Central memory CD4-positive, alpha-beta T cell (primary cell): ENCODE data around the gene DCTN2.
"Not testable (repeated sequence)": the region's sequence is repeated elsewhere in the genome, so short reads cannot be mapped to it uniquely, and the experiment has no call there.

ENCODE experiments used
- DNase-seq: peaks from one replicate; pipeline ENCODE4 v3.0.0; 2022

DCTN2 gene

GRCh38 chr12:57513677-57514076, 33.3 kb downstream of the DCTN2 start:
- not testable (repeated sequence) for DNase-seq

DNA sequence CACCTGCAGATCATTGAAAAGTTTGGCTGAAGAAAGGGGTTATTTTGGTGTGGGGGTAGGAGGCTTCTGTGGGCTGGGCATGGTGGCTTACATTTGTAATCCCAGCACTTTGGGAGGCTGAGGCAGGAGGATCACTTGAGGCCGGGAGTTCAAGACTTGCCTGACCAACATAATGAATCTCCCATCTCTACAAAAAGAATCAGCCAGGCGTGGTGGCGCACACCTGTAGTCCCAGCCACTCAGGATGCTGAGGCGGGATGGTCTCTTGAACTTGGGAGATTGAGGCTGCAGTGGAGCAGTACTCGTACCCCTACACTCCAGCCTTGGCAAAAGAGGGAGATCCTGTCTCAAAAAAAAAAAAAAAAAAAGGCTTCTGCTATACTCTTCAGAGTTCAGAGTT, 33.7 kb downstream of the DCTN2 start:
- DNase-seq, result no peak

DNA sequence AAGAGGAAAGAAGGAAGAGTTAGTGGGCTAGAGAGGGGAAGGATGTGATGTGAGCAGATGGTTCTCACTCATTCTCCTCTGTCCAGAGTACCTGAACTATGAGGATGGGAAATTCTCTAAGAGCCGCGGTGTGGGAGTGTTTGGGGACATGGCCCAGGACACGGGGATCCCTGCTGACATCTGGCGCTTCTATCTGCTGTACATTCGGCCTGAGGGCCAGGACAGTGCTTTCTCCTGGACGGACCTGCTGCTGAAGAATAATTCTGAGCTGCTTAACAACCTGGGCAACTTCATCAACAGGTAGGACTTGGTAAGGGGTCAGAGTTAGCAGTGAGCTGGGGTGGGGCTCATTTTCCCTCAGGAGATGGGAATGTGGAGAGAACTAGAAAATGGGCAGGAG, 34.3 kb downstream of the DCTN2 start:
- DNase-seq, result no peak

- DNase-seq, result no peak
Measured at GRCh38 chr12:57511588-57512325, 35.2 kb downstream of the DCTN2 start.

DNA sequence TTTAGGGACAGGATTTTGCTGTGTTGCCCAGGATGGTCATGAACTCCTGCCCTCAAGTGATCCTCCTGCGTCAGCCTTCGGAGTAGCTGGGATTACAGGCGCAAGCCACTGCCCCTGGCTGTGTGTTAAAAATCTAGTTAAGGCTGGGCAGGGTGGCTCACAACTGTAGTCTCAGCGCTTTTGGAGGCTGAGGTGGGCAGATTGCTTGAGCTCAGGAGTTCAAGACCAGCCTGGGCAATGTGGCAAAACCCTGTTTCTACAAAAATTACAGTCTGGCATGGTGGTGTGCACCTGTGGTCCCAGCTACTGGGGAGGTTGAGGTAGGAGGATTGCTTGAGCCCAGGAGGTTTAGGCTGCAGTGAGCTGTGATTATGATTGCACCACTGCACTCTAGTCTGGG, 35.8 kb downstream of the DCTN2 start:
- no peak for DNase-seq

DNA sequence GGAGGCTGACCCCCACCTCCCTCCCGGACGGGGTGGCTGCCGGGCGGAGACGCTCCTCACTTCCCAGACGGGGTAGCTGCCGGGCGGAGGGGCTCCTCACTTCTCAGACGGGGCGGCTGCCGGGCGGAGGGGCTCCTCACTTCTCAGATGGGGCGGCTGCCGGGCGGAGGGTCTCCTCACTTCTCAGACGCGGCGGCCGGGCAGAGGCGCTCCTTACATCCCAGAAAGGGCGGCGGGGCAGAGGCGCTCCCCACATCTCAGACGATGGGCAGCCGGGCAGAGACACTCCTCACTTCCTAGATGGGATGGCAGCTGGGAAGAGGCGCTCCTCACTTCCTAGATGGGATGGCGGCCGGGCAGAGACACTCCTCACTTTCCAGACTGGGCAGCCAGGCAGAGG, 39.2 kb downstream of the DCTN2 start:
- not testable (repeated sequence) for DNase-seq

GRCh38 chr12:57506541-57506940, 40.5 kb downstream of the DCTN2 start:
- not testable (repeated sequence) for DNase-seq

GRCh38 chr12:57502311-57502969, 44.6 kb downstream of the DCTN2 start:
- DNase-seq, result not testable (repeated sequence)

DNA sequence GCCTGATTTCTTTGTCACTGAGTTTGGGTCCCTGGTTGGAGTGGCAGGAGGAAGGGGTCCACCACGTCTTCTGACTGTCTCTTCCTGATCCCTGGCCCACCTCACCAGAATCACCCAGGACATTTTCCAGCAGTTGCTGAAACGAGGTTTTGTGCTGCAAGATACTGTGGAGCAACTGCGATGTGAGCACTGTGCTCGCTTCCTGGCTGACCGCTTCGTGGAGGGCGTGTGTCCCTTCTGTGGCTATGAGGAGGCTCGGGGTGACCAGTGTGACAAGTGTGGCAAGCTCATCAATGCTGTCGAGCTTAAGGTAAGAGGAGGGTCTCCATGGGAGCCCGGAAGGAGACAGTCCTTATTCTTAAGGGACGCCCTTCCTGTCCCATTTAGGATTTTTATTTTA, 46.8 kb downstream of the DCTN2 start:
- no peak for DNase-seq

DNA sequence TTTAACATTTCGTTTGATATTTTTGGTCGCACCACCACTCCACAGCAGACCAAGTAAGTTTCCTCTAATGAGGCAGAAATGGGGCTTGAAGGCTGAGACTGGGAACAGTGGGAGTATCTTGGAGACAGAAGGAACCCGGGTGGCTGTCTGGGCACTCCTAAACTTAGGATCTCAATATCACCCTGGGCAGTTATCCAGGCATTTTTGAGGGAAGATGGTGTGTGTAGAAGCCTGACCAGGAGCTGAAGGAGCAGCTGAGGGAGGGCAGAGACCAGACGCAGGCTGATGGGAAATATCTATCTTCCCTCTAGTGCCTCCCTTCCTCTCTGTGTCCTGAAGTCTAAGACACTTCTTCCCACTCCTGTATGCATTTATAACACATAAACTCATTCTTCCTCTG, 48.4 kb downstream of the DCTN2 start:
- DNase-seq, result no peak

- DNase-seq, result no peak
Measured at GRCh38 chr12:57498132-57498502, 48.9 kb downstream of the DCTN2 start.

GRCh38 chr12:57497223-57498131, 49.5 kb downstream of the DCTN2 start:
- DNase-seq, result no peak

GRCh38 chr12:57496822-57497221, 50.2 kb downstream of the DCTN2 start:
- no peak for DNase-seq

- not testable (repeated sequence) for DNase-seq
Measured at GRCh38 chr12:57495051-57495701, 51.8 kb downstream of the DCTN2 start.

GRCh38 chr12:57491393-57492280, 55.4 kb downstream of the DCTN2 start:
- no peak for DNase-seq

DNA sequence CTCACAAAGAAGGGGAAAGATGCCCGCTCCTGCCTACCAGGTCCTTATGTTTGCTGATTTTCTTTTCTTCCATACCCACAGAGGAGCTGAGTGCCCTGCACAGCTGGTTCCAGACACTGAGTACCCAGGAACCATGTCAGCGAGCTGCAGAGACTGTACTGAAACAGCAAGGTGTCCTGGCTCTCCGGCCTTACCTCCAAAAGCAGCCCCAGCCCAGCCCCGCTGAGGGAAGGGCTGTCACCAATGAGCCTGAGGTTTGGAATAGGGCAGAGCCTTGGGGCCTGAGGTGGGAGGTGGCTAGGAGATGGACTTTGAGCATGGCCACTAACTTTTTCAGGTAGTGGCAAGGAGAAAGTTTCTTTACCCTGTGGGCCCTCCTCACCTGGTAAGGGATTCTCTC, 56.9 kb downstream of the DCTN2 start:
- no peak for DNase-seq

DNA sequence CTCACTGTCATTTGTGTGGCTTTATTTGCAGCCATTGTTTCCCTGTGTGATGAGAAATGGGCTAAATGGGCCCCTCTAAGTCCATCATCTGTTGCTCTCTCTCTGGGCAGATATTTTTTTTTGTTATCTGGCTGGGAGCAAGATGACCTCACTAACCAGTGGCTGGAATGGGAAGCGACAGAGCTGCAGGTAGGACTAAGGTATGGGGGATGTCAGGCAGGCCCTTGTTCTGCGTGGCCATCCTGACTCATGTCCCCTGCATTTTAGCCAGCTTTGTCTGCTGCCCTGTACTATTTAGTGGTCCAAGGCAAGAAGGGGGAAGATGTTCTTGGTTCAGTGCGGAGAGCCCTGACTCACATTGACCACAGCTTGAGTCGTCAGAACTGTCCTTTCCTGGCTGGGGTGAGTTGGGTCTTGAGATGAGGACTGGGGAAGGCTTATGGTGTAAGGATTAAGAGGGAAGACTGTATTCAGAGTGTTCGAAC, 57.8 kb downstream of the DCTN2 start:
- DNase-seq, result no peak

- no peak for DNase-seq
Measured at GRCh38 chr12:57488402-57489156, 58.4 kb downstream of the DCTN2 start.

GRCh38 chr12:57487597-57488401, 59.2 kb downstream of the DCTN2 start, which contains the start of gene MARS1:
Gene MARS1 (plus strand): TSS chr12:57488068. CDS start chr12:57488091, 23 bp downstream.
- DNase-seq, result peak; percentile 95

GRCh38 chr12:57487055-57487596, 59.9 kb downstream of the DCTN2 start:
- no peak for DNase-seq
